ENCODE data around the gene TBX6. TPM values are rescaled to one million over a fixed set of nuclear protein-coding genes. Genes with fewer than 3 reads are reported as not detected.
A peak's percentile ranks its signal among the peaks of the same experiment; 100 is the strongest.

Gene TBX6
- total and polyA plus RNA-seq, 2 donors from 2014 or later: 0.62 to 1.6 TPM

DNA sequence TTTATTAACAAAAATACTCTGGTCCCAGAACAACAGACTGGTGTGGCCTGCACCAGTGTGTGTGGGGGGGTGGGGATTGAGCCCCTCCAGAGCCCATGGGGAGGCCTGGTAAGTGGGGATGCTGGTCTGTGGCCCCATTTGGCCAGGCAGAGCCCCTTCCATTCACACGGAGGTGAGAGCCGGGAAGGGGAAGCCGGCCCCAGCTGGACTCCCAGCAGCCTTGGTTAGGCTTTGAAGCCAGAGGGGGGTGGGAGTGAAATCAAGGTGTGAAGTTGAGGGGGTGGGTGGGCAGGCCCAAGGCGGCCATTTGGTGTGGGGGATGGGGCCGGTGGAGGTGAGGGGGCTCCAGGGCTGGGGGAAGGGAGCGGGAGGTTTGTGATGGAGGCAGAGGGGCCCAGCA lies 5.9 kb downstream of the TBX6 start:
- Histone ChIP-seq H3K27ac (ENCODE audit: low read depth in 2 of 2, low read length in 2 of 2) (no peak overlapping the region), H3K9ac (ENCODE audit: low read length in 3 of 3) (no peak overlapping the region), H3K9me3 (ENCODE audit: control insufficient read depth in 2 of 3, insufficient read depth in 1 of 3, low read length in 3 of 3) (no peaks in the 10 kb centered on the region), H3K4me3 (ENCODE audit: low read length in 3 of 3) (no peak overlapping the region), H3K27me3 (ENCODE audit: control insufficient read depth, insufficient read depth, low read length) (no peaks in the 10 kb centered on the region), H3K36me3 (ENCODE audit: control insufficient read depth in 2 of 3, insufficient read depth in 3 of 3, low read length in 3 of 3) (peaks cover 0 to 31% (median 22%) of the 10 kb centered on the region in 3 donors), H3K4me1 (ENCODE audit: control insufficient read depth in 2 of 3, insufficient read depth in 2 of 3, low read depth in 1 of 3, low read length in 3 of 3) (peaks cover 0 to 5% (median 0%) of the 10 kb centered on the region in 3 donors)
- DNase-seq (no peak), FAIRE-seq (no peak)
- intact Hi-C loops (cut with DNase I): no loop called here
- TF ChIP-seq, protein P1, sequence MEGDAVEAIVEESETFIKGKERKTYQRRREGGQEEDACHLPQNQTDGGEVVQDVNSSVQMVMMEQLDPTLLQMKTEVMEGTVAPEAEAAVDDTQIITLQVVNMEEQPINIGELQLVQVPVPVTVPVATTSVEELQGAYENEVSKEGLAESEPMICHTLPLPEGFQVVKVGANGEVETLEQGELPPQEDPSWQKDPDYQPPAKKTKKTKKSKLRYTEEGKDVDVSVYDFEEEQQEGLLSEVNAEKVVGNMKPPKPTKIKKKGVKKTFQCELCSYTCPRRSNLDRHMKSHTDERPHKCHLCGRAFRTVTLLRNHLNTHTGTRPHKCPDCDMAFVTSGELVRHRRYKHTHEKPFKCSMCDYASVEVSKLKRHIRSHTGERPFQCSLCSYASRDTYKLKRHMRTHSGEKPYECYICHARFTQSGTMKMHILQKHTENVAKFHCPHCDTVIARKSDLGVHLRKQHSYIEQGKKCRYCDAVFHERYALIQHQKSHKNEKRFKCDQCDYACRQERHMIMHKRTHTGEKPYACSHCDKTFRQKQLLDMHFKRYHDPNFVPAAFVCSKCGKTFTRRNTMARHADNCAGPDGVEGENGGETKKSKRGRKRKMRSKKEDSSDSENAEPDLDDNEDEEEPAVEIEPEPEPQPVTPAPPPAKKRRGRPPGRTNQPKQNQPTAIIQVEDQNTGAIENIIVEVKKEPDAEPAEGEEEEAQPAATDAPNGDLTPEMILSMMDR (IDR thresholded peaks at IDR 0.05; ENCODE audit: borderline replicate concordance, extremely low read depth, insufficient read depth): no peak

DNA sequence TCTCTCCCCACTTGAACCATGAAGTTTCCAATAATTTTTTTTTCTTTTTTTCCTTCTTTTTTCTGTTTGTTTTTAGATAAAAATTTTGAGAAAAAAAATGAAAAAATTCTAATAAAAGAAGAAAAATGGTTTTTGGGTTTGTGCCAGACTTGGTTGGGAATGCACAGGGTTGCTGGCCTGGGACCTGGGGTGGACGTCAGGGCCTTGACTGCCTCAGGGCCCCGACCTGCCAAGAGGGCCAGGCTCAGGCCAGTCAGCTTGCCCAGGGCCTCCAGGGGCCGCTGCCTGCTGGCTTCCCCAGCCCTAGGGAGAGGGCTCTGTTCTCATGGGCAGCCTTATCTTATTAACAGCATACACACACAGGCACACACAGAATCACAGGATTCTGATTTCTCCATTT lies 6.5 kb downstream of the TBX6 start:
- peaks cover 0 to 31% (median 22%) of the 10 kb centered on the region in 3 donors for H3K36me3 ChIP-seq (ENCODE audit: control insufficient read depth in 2 of 3, insufficient read depth in 3 of 3, low read length in 3 of 3)
- FAIRE-seq (no peak), DNase-seq (peak in 1 of 5 donors; percentile 87)
- peaks cover 0 to 5% (median 0%) of the 10 kb centered on the region in 3 donors for H3K4me1 ChIP-seq (ENCODE audit: control insufficient read depth in 2 of 3, insufficient read depth in 2 of 3, low read depth in 1 of 3, low read length in 3 of 3)
- intact Hi-C loops (cut with DNase I): no loop called here
- no peaks in the 10 kb centered on the region for H3K27me3 ChIP-seq (ENCODE audit: control insufficient read depth, insufficient read depth, low read length)
- peak overlapping the region in 1 of 2 donors; percentile 36 for H3K27ac ChIP-seq (ENCODE audit: low read depth in 2 of 2, low read length in 2 of 2)
- H3K9me3 ChIP-seq (ENCODE audit: control insufficient read depth in 2 of 3, insufficient read depth in 1 of 3, low read length in 3 of 3): no peaks in the 10 kb centered on the region
- H3K4me3 ChIP-seq (ENCODE audit: low read length in 3 of 3): no peak overlapping the region
- H3K9ac ChIP-seq (ENCODE audit: low read length in 3 of 3): no peak overlapping the region
- TF ChIP-seq, protein P1 (IDR thresholded peaks at IDR 0.05; ENCODE audit: borderline replicate concordance, extremely low read depth, insufficient read depth): no peak

DNA sequence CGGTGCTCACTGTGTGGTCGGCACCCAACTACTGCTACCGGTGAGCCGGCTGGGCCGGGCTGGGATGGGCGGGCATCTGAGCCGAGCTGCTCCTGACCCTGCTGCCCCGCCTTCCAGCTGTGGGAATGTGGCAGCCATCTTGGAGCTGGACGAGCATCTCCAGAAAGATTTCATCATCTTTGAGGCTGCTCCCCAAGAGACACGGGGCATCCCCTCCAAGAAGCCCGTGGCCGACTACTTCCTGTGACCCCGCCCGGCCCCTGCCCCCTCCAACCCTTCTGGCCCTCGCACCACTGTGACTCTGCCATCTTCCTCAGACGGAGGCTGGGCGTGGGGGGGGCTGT lies 6.9 kb downstream of the TBX6 start:
- H3K36me3 ChIP-seq (ENCODE audit: control insufficient read depth in 2 of 3, insufficient read depth in 3 of 3, low read length in 3 of 3): peaks cover 0 to 33% (median 23%) of the 10 kb centered on the region in 3 donors
- no peak overlapping the region for H3K27ac ChIP-seq (ENCODE audit: low read depth in 2 of 2, low read length in 2 of 2)

More for the DNA sequence above, 6.9 kb downstream of the TBX6 start:
- TF ChIP-seq, protein P1 (IDR thresholded peaks at IDR 0.05; ENCODE audit: borderline replicate concordance, extremely low read depth, insufficient read depth): no peak
- peak in 1 of 5 donors; percentile 94 for DNase-seq
- Histone ChIP-seq H3K9me3 (ENCODE audit: control insufficient read depth in 2 of 3, insufficient read depth in 1 of 3, low read length in 3 of 3) (no peaks in the 10 kb centered on the region), H3K4me3 (ENCODE audit: low read length in 3 of 3) (no peak overlapping the region), H3K9ac (ENCODE audit: low read length in 3 of 3) (no peak overlapping the region), H3K4me1 (ENCODE audit: control insufficient read depth in 2 of 3, insufficient read depth in 2 of 3, low read depth in 1 of 3, low read length in 3 of 3) (peaks cover 0 to 2% (median 0%) of the 10 kb centered on the region in 3 donors), H3K27me3 (ENCODE audit: control insufficient read depth, insufficient read depth, low read length) (no peaks in the 10 kb centered on the region)
- intact Hi-C loops (cut with DNase I): no loop called here
- FAIRE-seq: no peak

All from kidney (tissue), 14 donors.